VCaP (cell line): ENCODE data around the gene CPSF3.
A peak's percentile ranks its signal among the peaks of the same experiment; 100 is the strongest.

Experiments
- H3K27ac ChIP-seq: fragments of 450-650 bp; 2 replicates; pipeline ENCODE4 v1.5.1; 2017
- CTCF ChIP-seq: fragments of 450-650 bp; conservative IDR thresholded peaks from 2 replicates; pipeline ENCODE4 v1.5.1; 2017; ENCODE audit warnings: mild to moderate bottlenecking, moderate library complexity

The CPSF3 gene

GRCh38 chr2:9488583-9489547 is 65.4 kb downstream of the CPSF3 start:
- H3K27ac ChIP-seq, result peak overlapping the region; percentile 13; the same call in 1 of the 2 replicates
- TF ChIP-seq CTCF, result no peak

- H3K27ac ChIP-seq, result no peak overlapping the region
- TF ChIP-seq CTCF, result no peak
Observed at GRCh38 chr2:9490789-9491188, 67.3 kb downstream of the CPSF3 start.

GRCh38 chr2:9492927-9493326 is 69.5 kb downstream of the CPSF3 start:
- TF ChIP-seq CTCF, result no peak
- H3K27ac ChIP-seq, result no peak overlapping the region

GRCh38 chr2:9493478-9493877 is 70.0 kb downstream of the CPSF3 start:
- TF ChIP-seq CTCF, result no peak
- H3K27ac ChIP-seq, result no peak overlapping the region

GRCh38 chr2:9494081-9494480 is 70.6 kb downstream of the CPSF3 start:
- TF ChIP-seq CTCF, result no peak
- no peak overlapping the region for H3K27ac ChIP-seq

GRCh38 chr2:9497017-9497416 is 73.6 kb downstream of the CPSF3 start:
- TF ChIP-seq CTCF, result no peak
- peak overlapping the region; percentile 51 for H3K27ac ChIP-seq

GRCh38 chr2:9498210-9498609 is 74.8 kb downstream of the CPSF3 start:
- no peak for TF ChIP-seq CTCF
- peak overlapping the region; percentile 51 for H3K27ac ChIP-seq
